Spleen (tissue), 11 donors: ENCODE measurements around the gene CRYBG1. TPM values are rescaled to one million over a fixed set of nuclear protein-coding genes. Genes with fewer than 3 reads are reported as not detected.

Source experiments
- DNase-seq: peaks from one replicate; pipeline ENCODE4 v3.0.0-alpha.2; 2020
- H3K27ac ChIP-seq, 8 donors: fragments of 200-600 bp; sonication (generic) in 7 of 8; 1 replicate in 4 of 8; 2 replicates in 4 of 8; pipeline versions ENCODE4 v1.5.0 to v1.8.0; 2016 to 2021; ENCODE audit warnings: inconsistent platforms in 4 of 8, mild to moderate bottlenecking in 4 of 8, moderate library complexity in 1 of 8
- H3K27me3 ChIP-seq, 7 donors: fragments of 200-600 bp; sonication (generic) in 6 of 7; replicated peaks in 1 of 7; 1 replicate in 4 of 7; 2 replicates in 3 of 7; pipeline versions ENCODE4 v1.5.0 to v1.8.0; 2016 to 2021; ENCODE audit warnings: inconsistent platforms in 3 of 7, mild to moderate bottlenecking in 1 of 7
- H3K36me3 ChIP-seq, 6 donors: fragments of 200-600 bp; sonication (generic) in 5 of 6; 1 replicate in 4 of 6; 2 replicates in 2 of 6; pipeline versions ENCODE4 v1.5.0 to v1.8.0; 2016 to 2021; ENCODE audit warnings: inconsistent platforms in 2 of 6
- H3K4me1 ChIP-seq, 6 donors: fragments of 200-600 bp; sonication (generic) in 5 of 6; 1 replicate in 3 of 6; 2 replicates in 3 of 6; pipeline versions ENCODE4 v1.5.0 to v1.8.0; 2016 to 2021; ENCODE audit warnings: inconsistent platforms in 3 of 6
- H3K4me3 ChIP-seq, 8 donors: fragments of 200-600 bp; sonication (generic) in 7 of 8; 1 replicate in 4 of 8; 2 replicates in 4 of 8; pipeline versions ENCODE4 v1.5.0 to v1.8.0; 2016 to 2021; ENCODE audit warnings: inconsistent platforms in 4 of 8, mild to moderate bottlenecking in 4 of 8, moderate library complexity in 2 of 8
- H3K9me3 ChIP-seq, 8 donors: fragments of 200-600 bp; sonication (generic) in 7 of 8; 1 replicate in 4 of 8; 2 replicates in 4 of 8; pipeline versions ENCODE4 v1.5.0 to v1.8.0; 2016 to 2021; ENCODE audit warnings: inconsistent platforms in 4 of 8
- CTCF ChIP-seq, 11 experiments: fragments of 200-600 bp in 7 of 11; fragments of 450-650 bp in 4 of 11; sonication (generic) in 4 of 11; IDR thresholded peaks in 8 of 11; conservative IDR thresholded peaks in 3 of 11; 1 replicate in 7 of 11; 2 replicates in 4 of 11; pipeline versions ENCODE4 v1.4.0 to v1.8.0; 2016 to 2021; ENCODE audit warnings: antibody characterized with exemption in 11 of 11, inconsistent platforms in 4 of 11, mild to moderate bottlenecking in 1 of 11
- POLR2A ChIP-seq, 3 donors: fragments of 450-650 bp; IDR thresholded peaks; one replicate each; pipeline ENCODE4 v1.5.1; 2017; ENCODE audit warnings: antibody characterized with exemption in 3 of 3, mild to moderate bottlenecking in 1 of 3
- POLR2AphosphoS5 ChIP-seq, 3 donors: sonication (generic); formaldehyde crosslinking; IDR thresholded peaks; one replicate each; pipeline ENCODE4 v1.5.1; 2017; ENCODE audit warnings: antibody characterized with exemption in 3 of 3
- WGBS, 5 donors: extraction: QIAGEN DNeasy Blood & Tissue Kit in 3 of 5; methylation state at CpG; one replicate each; pipeline versions ENCODE4 v1.1.5 to v1.1.7; 2013 to 2018; 5-methylcytosine and 5-hydroxymethylcytosine counted together
- intact Hi-C: fragments of 100-400 bp; cut with DNase I; formaldehyde crosslinking; loops from one replicate; pipeline ENCODE4 v1.15.0; 2023; ENCODE audit warnings: low total_unique reads
- polyA plus RNA-seq, 3 donors: library from polyadenylated mRNA; stranded (reverse); fragments of 200-250 nt; gene quantifications; one replicate each; pipeline ENCODE4 v1.2.1, GENCODE V29; 2013
- total RNA-seq, 7 donors: library from RNA; depleted of rRNA in 3 of 7; stranded (reverse); fragments of >200 nt in 3 of 7; fragmentation: NEBNext Ultra II Directional in 4 of 7; extraction: Animal tissue kit (Norgen Biotek cat#: 25700) in 4 of 7; gene quantifications; one replicate each; pipeline versions ENCODE4 v1.1.0 to v1.2.1, GENCODE V29; 2016 to 2021
- donor health status: healthy with polysubstance abuse.
- donor health status: DM: no; HTN: no; CAD: no; lungs with moderate emphysema.
- donor health status: DM: no; HTN: no; CAD: no.
- donor health status: Bipolar disorder and iron deficiency.
- donor health status: healthy.
- donor health status: DM: no; HTN: no; CAD: no.
- donor health status: DM: yes; HTN: yes; CAD: no.

CRYBG1 gene
- total and polyA plus RNA-seq, 10 donors: 5.6 to 39.1 (median 28.1) TPM

DNA sequence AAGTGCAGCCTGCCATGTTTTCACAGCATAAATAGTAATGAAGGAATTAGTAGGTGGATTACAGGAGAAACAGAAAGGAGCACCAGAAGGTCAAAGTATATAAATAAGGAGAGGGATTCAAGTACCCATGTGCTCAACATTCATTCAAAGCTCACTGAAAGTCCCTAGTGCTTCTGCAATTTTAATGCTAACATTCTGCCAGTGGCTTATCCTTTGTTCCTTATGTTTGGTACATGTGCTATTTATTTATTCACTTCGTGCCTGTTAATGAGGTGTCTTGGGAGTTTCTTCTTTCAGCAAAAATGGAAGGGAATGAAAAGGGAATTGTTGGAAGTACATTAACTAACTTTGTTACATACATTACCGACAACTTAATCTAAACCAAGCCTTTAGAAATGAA, 105.7 kb downstream of the CRYBG1 start:
- Histone ChIP-seq H3K27ac (no peak overlapping the region), H3K4me1 (no peaks in the 10 kb centered on the region), H3K27me3 (no peaks in the 10 kb centered on the region), H3K4me3 (no peak overlapping the region), H3K9me3 (no peaks in the 10 kb centered on the region), H3K36me3 (no peaks in the 10 kb centered on the region)
- DNase-seq: no peak
- intact Hi-C loops: no loop called here
- WGBS, 5 donors: 84 to 92% (median 86%) methylated on average over 2 of the region's 2 CpGs
- TF ChIP-seq CTCF (IDR thresholded peaks at IDR 0.05 in 8 of 11, conservative IDR thresholded peaks at IDR 0.05 in 3 of 11) (no peak), POLR2A (IDR thresholded peaks at IDR 0.05) (no peak), POLR2AphosphoS5 (IDR thresholded peaks at IDR 0.05) (no peak)

- H3K9me3 ChIP-seq: no peaks in the 10 kb centered on the region
- H3K27me3 ChIP-seq: no peaks in the 10 kb centered on the region
- intact Hi-C loops: no loop called here
- DNase-seq: no peak
- H3K27ac ChIP-seq: no peak overlapping the region
- no peaks in the 10 kb centered on the region for H3K4me1 ChIP-seq
- TF ChIP-seq POLR2A (IDR thresholded peaks at IDR 0.05) (no peak), CTCF (IDR thresholded peaks at IDR 0.05 in 8 of 11, conservative IDR thresholded peaks at IDR 0.05 in 3 of 11) (no peak), POLR2AphosphoS5 (IDR thresholded peaks at IDR 0.05) (no peak)
- H3K36me3 ChIP-seq: no peaks in the 10 kb centered on the region
- H3K4me3 ChIP-seq: no peak overlapping the region
- 87 to 94% (median 90%) methylated on average over 2 of the region's 2 CpGs for WGBS, 5 donors
Measured at GRCh38 chr6:106468935-106469334, 108.4 kb downstream of the CRYBG1 start.

DNA sequence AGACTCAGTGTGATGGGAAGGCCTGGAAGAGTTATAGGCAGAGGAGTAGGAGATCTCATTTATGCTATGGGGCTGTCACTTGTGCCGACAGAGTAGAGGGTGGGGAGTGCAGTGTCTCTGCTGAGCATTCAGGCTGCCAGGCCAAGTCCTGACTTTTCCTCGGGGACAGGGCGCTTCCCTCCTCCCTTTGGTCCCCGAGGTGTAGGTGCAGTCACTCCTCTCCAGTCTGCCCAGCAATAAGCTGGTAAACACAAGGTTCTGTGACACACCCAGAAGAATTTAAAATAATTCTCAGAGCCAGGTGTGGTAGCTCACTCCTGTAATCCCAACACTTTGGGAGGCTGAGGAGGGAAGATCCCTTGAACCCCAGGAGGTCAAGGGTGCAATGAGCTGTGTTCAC, 109.4 kb downstream of the CRYBG1 start:
- DNase-seq: no peak
- H3K27ac ChIP-seq: no peak overlapping the region
- no peaks in the 10 kb centered on the region for H3K4me1 ChIP-seq
- 82 to 95% (median 87%) methylated on average over 4 of the region's 4 CpGs for WGBS, 5 donors
- no peaks in the 10 kb centered on the region for H3K27me3 ChIP-seq
- intact Hi-C loops: no loop called here
- no peaks in the 10 kb centered on the region for H3K9me3 ChIP-seq
- no peak for TF ChIP-seq POLR2A (IDR thresholded peaks at IDR 0.05)
- TF ChIP-seq POLR2AphosphoS5 (IDR thresholded peaks at IDR 0.05): no peak
- no peak for TF ChIP-seq CTCF (IDR thresholded peaks at IDR 0.05 in 8 of 11, conservative IDR thresholded peaks at IDR 0.05 in 3 of 11)
- H3K36me3 ChIP-seq: no peaks in the 10 kb centered on the region
- no peak overlapping the region for H3K4me3 ChIP-seq

- intact Hi-C loops: no loop called here
- Histone ChIP-seq H3K27me3 (no peaks in the 10 kb centered on the region), H3K4me1 (no peaks in the 10 kb centered on the region), H3K4me3 (no peak overlapping the region), H3K36me3 (no peaks in the 10 kb centered on the region), H3K27ac (no peak overlapping the region), H3K9me3 (no peaks in the 10 kb centered on the region)
- no peak for DNase-seq
- TF ChIP-seq POLR2A (IDR thresholded peaks at IDR 0.05) (no peak), CTCF (IDR thresholded peaks at IDR 0.05 in 8 of 11, conservative IDR thresholded peaks at IDR 0.05 in 3 of 11) (no peak), POLR2AphosphoS5 (IDR thresholded peaks at IDR 0.05) (no peak)
- 74 to 90% (median 88%) methylated on average over 5 of the region's 5 CpGs for WGBS, 5 donors
Measured at GRCh38 chr6:106470316-106470715, 109.8 kb downstream of the CRYBG1 start.
